Gastrocnemius medialis (tissue), 4 donors: ENCODE data around the gene KRTAP5-4.

ENCODE experiments used
- CTCF ChIP-seq, 5 experiments: fragments of 450-650 bp in 3 of 5; fragments of 200-600 bp in 2 of 5; sonication (generic) in 2 of 5; IDR thresholded peaks in 4 of 5; conservative IDR thresholded peaks in 1 of 5; 1 replicate in 4 of 5; 2 replicates in 1 of 5; pipeline ENCODE4 v1.5.1; 2016 to 2019; ENCODE audit warnings: antibody characterized with exemption in 5 of 5, mild to moderate bottlenecking in 3 of 5, moderate library complexity in 3 of 5
- POLR2A ChIP-seq, 2 donors: fragments of 450-650 bp; IDR thresholded peaks; one replicate each; pipeline ENCODE4 v1.6.1; 2017; ENCODE audit warnings: antibody characterized with exemption in 2 of 2, mild to moderate bottlenecking in 2 of 2, moderate library complexity in 2 of 2

GRCh38 chr11:1598816-1599215, 23.1 kb downstream of the KRTAP5-4 start:
- no peak for TF ChIP-seq CTCF (IDR thresholded peaks at IDR 0.05 in 4 of 5, conservative IDR thresholded peaks at IDR 0.05 in 1 of 5)
- TF ChIP-seq POLR2A (IDR thresholded peaks at IDR 0.05) = no peak
